Mesendoderm (in vitro differentiated cells): Measurements from ENCODE around the gene PDE6A.

Source experiments
- DNase-seq: peaks from one replicate; pipeline ENCODE4 v3.0.0; 2013
- H2AK5ac ChIP-seq: 2 replicates; pipeline ENCODE4 v1.6.1; 2013; ENCODE audit warnings: low read length, inconsistent platforms
- H2BK120ac ChIP-seq: 2 replicates; pipeline ENCODE4 v1.6.1; 2013; ENCODE audit warnings: low read depth, mild to moderate bottlenecking, low read length, moderate library complexity, mixed read lengths
- H2BK15ac ChIP-seq: replicated peaks from 2 replicates; pipeline ENCODE4 v1.6.1; 2013; ENCODE audit warnings: low read depth, mild to moderate bottlenecking, moderate library complexity
- H2BK5ac ChIP-seq: 2 replicates; pipeline ENCODE4 v1.6.1; 2013; ENCODE audit warnings: low read length, inconsistent platforms
- H3K18ac ChIP-seq: 2 replicates; pipeline ENCODE4 v1.6.1; 2013; ENCODE audit warnings: mild to moderate bottlenecking, low read length, mixed read lengths
- H3K23ac ChIP-seq: one replicate; pipeline ENCODE4 v1.6.1; 2013; ENCODE audit warnings: low read length
- H3K27ac ChIP-seq: 2 replicates; pipeline ENCODE4 v1.5.1; 2013; ENCODE audit warnings: low read depth, mild to moderate bottlenecking, inconsistent platforms, low read length, moderate library complexity
- H3K27me3 ChIP-seq: 2 replicates; pipeline ENCODE4 v1.6.1; 2013; ENCODE audit warnings: low read length, control low read depth, mild to moderate bottlenecking, inconsistent platforms; ENCODE audit not compliant: insufficient read depth, poor library complexity
- H3K36me3 ChIP-seq: 2 replicates; pipeline ENCODE4 v1.6.1; 2013; ENCODE audit warnings: low read length, inconsistent platforms; ENCODE audit not compliant: control insufficient read depth, insufficient read depth
- H3K4ac ChIP-seq: one replicate; pipeline ENCODE4 v1.6.1; 2013; ENCODE audit warnings: low read depth, mild to moderate bottlenecking, low read length, moderate library complexity
- H3K4me1 ChIP-seq: 2 replicates; pipeline ENCODE4 v1.6.1; 2013; ENCODE audit warnings: low read depth, low read length, inconsistent platforms; ENCODE audit not compliant: control insufficient read depth
- H3K4me2 ChIP-seq: 2 replicates; pipeline ENCODE4 v1.6.1; 2013; ENCODE audit warnings: low read length
- H3K4me3 ChIP-seq: 2 replicates; pipeline ENCODE4 v1.5.1; 2013; ENCODE audit warnings: mild to moderate bottlenecking, low read length
- H3K56ac ChIP-seq: one replicate; pipeline ENCODE4 v1.6.1; 2013; ENCODE audit warnings: low read length
- H3K79me1 ChIP-seq: 2 replicates; pipeline ENCODE4 v1.6.1; 2013; ENCODE audit warnings: low read length, inconsistent platforms
- H3K79me2 ChIP-seq: 2 replicates; pipeline ENCODE4 v1.6.1; 2013; ENCODE audit warnings: mild to moderate bottlenecking, low read length; ENCODE audit not compliant: control insufficient read depth, insufficient read depth
- H3K9ac ChIP-seq: 2 replicates; pipeline ENCODE4 v1.6.1; 2013; ENCODE audit warnings: low read length, inconsistent platforms
- H4K5ac ChIP-seq: one replicate; pipeline ENCODE4 v1.6.1; 2013; ENCODE audit warnings: low read length
- H4K8ac ChIP-seq: one replicate; pipeline ENCODE4 v1.6.1; 2013; ENCODE audit warnings: low read depth, mild to moderate bottlenecking, control low read depth, low read length, moderate library complexity
- WGBS: extraction: QIAGEN DNeasy Blood & Tissue Kit; methylation state at CpG from one replicate; pipeline ENCODE4 v1.1.7; 2013; ENCODE audit warnings: low lambda C conversion rate, missing lambda C conversion rate; ENCODE audit not compliant: insufficient coverage; ENCODE audit errors: extremely low coverage; 5-methylcytosine and 5-hydroxymethylcytosine counted together

Gene PDE6A

GRCh38 chr5:149921597-149921996 lies 23.0 kb downstream of the PDE6A start:
- H3K9ac ChIP-seq = no peak overlapping the region
- no peak overlapping the region for H4K8ac ChIP-seq
- H3K27me3 ChIP-seq = no peaks in the 10 kb centered on the region
- no peaks in the 10 kb centered on the region for H3K4me1 ChIP-seq
- H3K18ac ChIP-seq = no peak overlapping the region
- no peak overlapping the region for H3K23ac ChIP-seq
- H3K56ac ChIP-seq = no peak overlapping the region
- H3K79me1 ChIP-seq = no peaks in the 10 kb centered on the region
- H3K4me3 ChIP-seq = no peak overlapping the region
- no peaks in the 10 kb centered on the region for H3K36me3 ChIP-seq
- H2BK5ac ChIP-seq = no peak overlapping the region
- no peak overlapping the region for H3K27ac ChIP-seq
- DNase-seq = no peak
- H3K79me2 ChIP-seq = no peaks in the 10 kb centered on the region
- H2AK5ac ChIP-seq = no peak overlapping the region
- H2BK15ac ChIP-seq = no peak overlapping the region
- WGBS = no CpG with 5 or more reads among the region's 3 CpGs
- no peak overlapping the region for H4K5ac ChIP-seq
- no peak overlapping the region for H3K4ac ChIP-seq
- H3K4me2 ChIP-seq = no peak overlapping the region
- no peak overlapping the region for H2BK120ac ChIP-seq

- Histone ChIP-seq H2AK5ac (no peak overlapping the region), H2BK15ac (no peak overlapping the region), H3K9ac (no peak overlapping the region), H3K27ac (no peak overlapping the region), H3K4ac (no peak overlapping the region), H3K23ac (no peak overlapping the region), H3K4me1 (no peaks in the 10 kb centered on the region), H3K18ac (no peak overlapping the region), H2BK5ac (no peak overlapping the region), H3K36me3 (no peaks in the 10 kb centered on the region), H3K4me3 (no peak overlapping the region), H3K56ac (no peak overlapping the region), H3K4me2 (no peak overlapping the region), H3K27me3 (no peaks in the 10 kb centered on the region), H3K79me1 (no peaks in the 10 kb centered on the region), H2BK120ac (no peak overlapping the region), H4K5ac (no peak overlapping the region), H3K79me2 (no peaks in the 10 kb centered on the region), H4K8ac (no peak overlapping the region)
- DNase-seq = no peak
- WGBS = no CpG with 5 or more reads among the region's 6 CpGs
Observed at GRCh38 chr5:149917073-149917676, 27.4 kb downstream of the PDE6A start.

- H2BK15ac ChIP-seq = no peak overlapping the region
- H3K4me1 ChIP-seq = no peaks in the 10 kb centered on the region
- no peak overlapping the region for H3K23ac ChIP-seq
- H4K8ac ChIP-seq = no peak overlapping the region
- H3K56ac ChIP-seq = no peak overlapping the region
- H3K27ac ChIP-seq = no peak overlapping the region
- H3K27me3 ChIP-seq = no peaks in the 10 kb centered on the region
- no peaks in the 10 kb centered on the region for H3K36me3 ChIP-seq
- H3K79me1 ChIP-seq = no peaks in the 10 kb centered on the region
- H3K4me2 ChIP-seq = no peak overlapping the region
- no peak overlapping the region for H2BK120ac ChIP-seq
- no peak overlapping the region for H3K4me3 ChIP-seq
- H4K5ac ChIP-seq = no peak overlapping the region
- no peak overlapping the region for H3K9ac ChIP-seq
- no CpG with 5 or more reads among the region's 7 CpGs for WGBS
- no peak overlapping the region for H3K18ac ChIP-seq
- DNase-seq = peak; percentile 51
- no peak overlapping the region for H2AK5ac ChIP-seq
- no peak overlapping the region for H2BK5ac ChIP-seq
- H3K4ac ChIP-seq = no peak overlapping the region
- H3K79me2 ChIP-seq = no peaks in the 10 kb centered on the region
Observed at GRCh38 chr5:149916334-149917072, 28.1 kb downstream of the PDE6A start.

- no peaks in the 10 kb centered on the region for H3K36me3 ChIP-seq
- H3K4me1 ChIP-seq = no peaks in the 10 kb centered on the region
- H3K27me3 ChIP-seq = no peaks in the 10 kb centered on the region
- no peak overlapping the region for H3K23ac ChIP-seq
- no peaks in the 10 kb centered on the region for H3K79me2 ChIP-seq
- no peak overlapping the region for H4K5ac ChIP-seq
- no peak overlapping the region for H3K4me2 ChIP-seq
- WGBS = no CpG with 5 or more reads among the region's 7 CpGs
- no peak overlapping the region for H2BK15ac ChIP-seq
- no peak overlapping the region for H3K18ac ChIP-seq
- DNase-seq = peak; percentile 86
- no peak overlapping the region for H2BK5ac ChIP-seq
- H3K56ac ChIP-seq = no peak overlapping the region
- H3K79me1 ChIP-seq = no peaks in the 10 kb centered on the region
- no peak overlapping the region for H4K8ac ChIP-seq
- no peak overlapping the region for H3K27ac ChIP-seq
- no peak overlapping the region for H3K9ac ChIP-seq
- H2BK120ac ChIP-seq = no peak overlapping the region
- no peak overlapping the region for H3K4me3 ChIP-seq
- no peak overlapping the region for H2AK5ac ChIP-seq
- H3K4ac ChIP-seq = no peak overlapping the region
Observed at GRCh38 chr5:149915392-149916260, 29.0 kb downstream of the PDE6A start.

DNA sequence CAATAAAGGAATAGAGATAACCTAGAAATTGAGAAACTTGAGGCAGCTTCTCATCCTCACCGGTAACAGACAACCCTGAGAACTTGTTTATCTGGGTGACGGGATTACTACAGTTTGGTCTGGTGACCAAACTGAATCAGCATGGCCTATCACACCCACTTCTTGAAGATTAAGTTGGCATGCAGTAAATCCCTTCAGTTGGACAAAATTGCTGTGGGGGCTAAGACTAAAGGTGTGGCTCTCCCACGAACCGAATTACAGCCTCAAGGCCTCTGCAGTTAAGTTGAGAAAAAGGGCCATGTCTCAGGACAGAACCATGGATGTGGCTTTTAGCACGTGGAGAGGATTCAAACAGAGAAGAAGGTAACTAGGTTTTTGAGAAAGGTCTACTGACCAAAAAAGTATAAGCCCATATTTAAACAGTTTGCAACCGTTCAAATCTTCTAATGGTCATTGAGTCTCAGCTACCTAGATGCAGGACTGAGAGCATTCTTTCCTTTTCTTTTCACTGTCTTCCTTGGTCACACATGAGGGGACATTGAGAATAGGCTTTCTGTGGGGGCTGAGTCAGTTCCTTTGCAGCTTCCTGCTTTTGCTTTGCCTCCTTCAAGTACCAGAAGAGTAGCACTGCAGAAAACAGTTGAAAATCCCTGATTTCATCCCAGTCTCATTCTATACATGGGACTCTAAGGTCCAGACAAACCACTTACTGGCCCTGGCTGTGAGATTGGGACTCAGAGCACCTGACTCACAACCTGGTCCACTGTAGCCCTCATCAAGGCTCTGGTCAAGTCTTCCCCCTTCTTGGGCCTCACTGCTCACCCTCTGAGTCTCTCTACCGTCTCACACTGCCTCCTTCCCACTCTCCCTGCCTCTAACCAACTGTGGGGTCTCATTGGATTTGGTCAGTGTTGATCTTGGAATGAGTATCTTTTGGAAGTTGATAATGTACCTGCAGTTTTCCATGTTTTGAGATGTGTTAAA lies 30.9 kb downstream of the PDE6A start:
- no peak overlapping the region for H4K5ac ChIP-seq
- DNase-seq = peak; percentile 49

More for the DNA sequence above, 30.9 kb downstream of the PDE6A start:
- H3K27me3 ChIP-seq = no peaks in the 10 kb centered on the region
- H2BK120ac ChIP-seq = no peak overlapping the region
- no peak overlapping the region for H3K27ac ChIP-seq
- no peaks in the 10 kb centered on the region for H3K79me2 ChIP-seq
- H2BK15ac ChIP-seq = no peak overlapping the region
- H3K4me2 ChIP-seq = no peak overlapping the region
- no peak overlapping the region for H4K8ac ChIP-seq
- no peaks in the 10 kb centered on the region for H3K4me1 ChIP-seq
- no peak overlapping the region for H3K23ac ChIP-seq
- H3K56ac ChIP-seq = no peak overlapping the region
- no peak overlapping the region for H2BK5ac ChIP-seq
- H3K36me3 ChIP-seq = no peaks in the 10 kb centered on the region
- H3K4me3 ChIP-seq = no peak overlapping the region
- no peak overlapping the region for H3K18ac ChIP-seq
- H3K9ac ChIP-seq = no peak overlapping the region
- H3K79me1 ChIP-seq = no peaks in the 10 kb centered on the region
- no peak overlapping the region for H3K4ac ChIP-seq
- WGBS = no CpG with 5 or more reads among the region's 7 CpGs
- H2AK5ac ChIP-seq = no peak overlapping the region
